Breast epithelium (tissue), 3 donors: ENCODE data around the gene RC3H2.

ENCODE experiments used
- POLR2A ChIP-seq: fragments of 450-650 bp; IDR thresholded peaks from one replicate; pipeline ENCODE4 v1.6.1; 2016; ENCODE audit warnings: antibody characterized with exemption, mild to moderate bottlenecking, moderate library complexity
- POLR2AphosphoS5 ChIP-seq, 3 donors: sonication (generic); formaldehyde crosslinking; IDR thresholded peaks; one replicate each; pipeline ENCODE4 v1.6.1; 2017; ENCODE audit warnings: antibody characterized with exemption in 3 of 3
- TF ChIP-seq, protein P1 (sequence below), 3 donors: fragments of 450-650 bp; IDR thresholded peaks; one replicate each; pipeline ENCODE4 v1.5.1; 2016 to 2017; ENCODE audit warnings: antibody characterized with exemption in 3 of 3, mild to moderate bottlenecking in 3 of 3, moderate library complexity in 3 of 3

DNA sequence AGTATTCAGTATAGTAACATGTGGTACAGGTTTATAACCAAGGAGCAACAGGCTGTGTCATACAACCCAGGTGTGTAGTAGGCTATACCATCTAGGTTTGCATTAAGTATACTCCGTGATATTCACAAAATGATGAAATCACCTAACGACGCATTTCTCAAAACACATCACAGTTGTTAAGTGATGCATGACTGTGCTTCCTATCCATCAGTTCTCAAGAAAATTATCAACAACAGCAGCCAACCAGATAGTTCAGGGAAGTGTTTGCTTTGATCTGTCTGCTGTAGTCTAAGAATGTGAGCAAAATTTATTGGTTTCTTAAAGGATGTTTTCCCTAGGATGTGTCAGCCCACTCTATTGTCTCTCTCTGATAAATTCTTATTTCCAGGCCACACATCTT, 18.8 kb upstream of the RC3H2 start:
- TF ChIP-seq POLR2A: no peak
- TF ChIP-seq, protein P1, sequence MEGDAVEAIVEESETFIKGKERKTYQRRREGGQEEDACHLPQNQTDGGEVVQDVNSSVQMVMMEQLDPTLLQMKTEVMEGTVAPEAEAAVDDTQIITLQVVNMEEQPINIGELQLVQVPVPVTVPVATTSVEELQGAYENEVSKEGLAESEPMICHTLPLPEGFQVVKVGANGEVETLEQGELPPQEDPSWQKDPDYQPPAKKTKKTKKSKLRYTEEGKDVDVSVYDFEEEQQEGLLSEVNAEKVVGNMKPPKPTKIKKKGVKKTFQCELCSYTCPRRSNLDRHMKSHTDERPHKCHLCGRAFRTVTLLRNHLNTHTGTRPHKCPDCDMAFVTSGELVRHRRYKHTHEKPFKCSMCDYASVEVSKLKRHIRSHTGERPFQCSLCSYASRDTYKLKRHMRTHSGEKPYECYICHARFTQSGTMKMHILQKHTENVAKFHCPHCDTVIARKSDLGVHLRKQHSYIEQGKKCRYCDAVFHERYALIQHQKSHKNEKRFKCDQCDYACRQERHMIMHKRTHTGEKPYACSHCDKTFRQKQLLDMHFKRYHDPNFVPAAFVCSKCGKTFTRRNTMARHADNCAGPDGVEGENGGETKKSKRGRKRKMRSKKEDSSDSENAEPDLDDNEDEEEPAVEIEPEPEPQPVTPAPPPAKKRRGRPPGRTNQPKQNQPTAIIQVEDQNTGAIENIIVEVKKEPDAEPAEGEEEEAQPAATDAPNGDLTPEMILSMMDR (IDR thresholded peaks at IDR 0.05): no peak
- TF ChIP-seq POLR2AphosphoS5 (IDR thresholded peaks at IDR 0.05): no peak
